WTC11 (cell line): ENCODE results near the gene ZNF484.

ENCODE experiments used
- AFF4 ChIP-seq: sonication (generic); formaldehyde crosslinking; IDR thresholded peaks from 2 replicates; pipeline ENCODE4 v1.8.1; 2023; ENCODE audit warnings: mild to moderate bottlenecking, missing genetic modification reagents, borderline replicate concordance
- ELF4 ChIP-seq: sonication (generic); formaldehyde crosslinking; IDR thresholded peaks from 2 replicates; pipeline ENCODE4 v1.8.1; 2022; ENCODE audit warnings: low read depth, mild to moderate bottlenecking, moderate library complexity, missing genetic modification reagents
- ESRRA ChIP-seq: sonication (generic); formaldehyde crosslinking; IDR thresholded peaks from 2 replicates; pipeline ENCODE4 v1.8.1; 2022; ENCODE audit warnings: mild to moderate bottlenecking, missing genetic modification reagents, borderline replicate concordance
- MAX ChIP-seq: sonication (generic); formaldehyde crosslinking; IDR thresholded peaks from 2 replicates; pipeline ENCODE4 v1.8.0; 2022; ENCODE audit warnings: mild to moderate bottlenecking, missing genetic modification reagents
- RELA ChIP-seq: sonication (generic); formaldehyde crosslinking; IDR thresholded peaks from 2 replicates; pipeline ENCODE4 v1.8.1; 2022; ENCODE audit warnings: missing genetic modification reagents, mild to moderate bottlenecking, borderline replicate concordance
- SP1 ChIP-seq: sonication (generic); formaldehyde crosslinking; conservative IDR thresholded peaks from 2 replicates; pipeline ENCODE4 v1.8.1; 2022; ENCODE audit warnings: missing genetic modification reagents
- TEAD4 ChIP-seq: sonication (generic); formaldehyde crosslinking; IDR thresholded peaks from 2 replicates; pipeline ENCODE4 v1.8.0; 2022; ENCODE audit warnings: mild to moderate bottlenecking, missing genetic modification reagents
- USF1 ChIP-seq: sonication (generic); formaldehyde crosslinking; IDR thresholded peaks from 2 replicates; pipeline ENCODE4 v1.8.0; 2022; ENCODE audit warnings: mild to moderate bottlenecking, missing genetic modification reagents
- ZNF138 ChIP-seq: sonication (generic); formaldehyde crosslinking; conservative IDR thresholded peaks from 2 replicates; pipeline ENCODE4 v1.8.1; 2022; ENCODE audit warnings: mild to moderate bottlenecking, moderate library complexity, missing genetic modification reagents
- ZNF263 ChIP-seq: sonication (generic); formaldehyde crosslinking; IDR thresholded peaks from 2 replicates; pipeline ENCODE4 v1.8.1; 2022; ENCODE audit warnings: low read depth, mild to moderate bottlenecking, moderate library complexity, missing genetic modification reagents
- TF ChIP-seq, protein P1 (sequence below): fragments of 200-600 bp; IDR thresholded peaks from 2 replicates; pipeline ENCODE4 v1.8.0; 2022; ENCODE audit warnings: antibody characterized with exemption
- TF ChIP-seq, protein P2 (sequence below): sonication (generic); formaldehyde crosslinking; IDR thresholded peaks from 2 replicates; pipeline ENCODE4 v1.8.1; 2022; ENCODE audit warnings: low read depth, missing genetic modification reagents, borderline replicate concordance

- TF ChIP-seq ZNF138 (CRISPR knock-in tag) (no peak), USF1 (no peak), AFF4 (CRISPR knock-in tag) (no peak), ZNF263 (CRISPR knock-in tag) (no peak), TEAD4 (CRISPR knock-in tag) (no peak), MAX (no peak), SP1 (CRISPR knock-in tag) (no peak), ESRRA (CRISPR knock-in tag) (no peak), RELA (no peak), ELF4 (CRISPR knock-in tag) (no peak)
- TF ChIP-seq, protein P1, sequence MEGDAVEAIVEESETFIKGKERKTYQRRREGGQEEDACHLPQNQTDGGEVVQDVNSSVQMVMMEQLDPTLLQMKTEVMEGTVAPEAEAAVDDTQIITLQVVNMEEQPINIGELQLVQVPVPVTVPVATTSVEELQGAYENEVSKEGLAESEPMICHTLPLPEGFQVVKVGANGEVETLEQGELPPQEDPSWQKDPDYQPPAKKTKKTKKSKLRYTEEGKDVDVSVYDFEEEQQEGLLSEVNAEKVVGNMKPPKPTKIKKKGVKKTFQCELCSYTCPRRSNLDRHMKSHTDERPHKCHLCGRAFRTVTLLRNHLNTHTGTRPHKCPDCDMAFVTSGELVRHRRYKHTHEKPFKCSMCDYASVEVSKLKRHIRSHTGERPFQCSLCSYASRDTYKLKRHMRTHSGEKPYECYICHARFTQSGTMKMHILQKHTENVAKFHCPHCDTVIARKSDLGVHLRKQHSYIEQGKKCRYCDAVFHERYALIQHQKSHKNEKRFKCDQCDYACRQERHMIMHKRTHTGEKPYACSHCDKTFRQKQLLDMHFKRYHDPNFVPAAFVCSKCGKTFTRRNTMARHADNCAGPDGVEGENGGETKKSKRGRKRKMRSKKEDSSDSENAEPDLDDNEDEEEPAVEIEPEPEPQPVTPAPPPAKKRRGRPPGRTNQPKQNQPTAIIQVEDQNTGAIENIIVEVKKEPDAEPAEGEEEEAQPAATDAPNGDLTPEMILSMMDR, result no peak
- TF ChIP-seq, protein P2, sequence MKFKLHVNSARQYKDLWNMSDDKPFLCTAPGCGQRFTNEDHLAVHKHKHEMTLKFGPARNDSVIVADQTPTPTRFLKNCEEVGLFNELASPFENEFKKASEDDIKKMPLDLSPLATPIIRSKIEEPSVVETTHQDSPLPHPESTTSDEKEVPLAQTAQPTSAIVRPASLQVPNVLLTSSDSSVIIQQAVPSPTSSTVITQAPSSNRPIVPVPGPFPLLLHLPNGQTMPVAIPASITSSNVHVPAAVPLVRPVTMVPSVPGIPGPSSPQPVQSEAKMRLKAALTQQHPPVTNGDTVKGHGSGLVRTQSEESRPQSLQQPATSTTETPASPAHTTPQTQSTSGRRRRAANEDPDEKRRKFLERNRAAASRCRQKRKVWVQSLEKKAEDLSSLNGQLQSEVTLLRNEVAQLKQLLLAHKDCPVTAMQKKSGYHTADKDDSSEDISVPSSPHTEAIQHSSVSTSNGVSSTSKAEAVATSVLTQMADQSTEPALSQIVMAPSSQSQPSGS (CRISPR knock-in tag), result no peak
Measured at GRCh38 chr9:92917176-92917800, 39.5 kb upstream of the ZNF484 start.
